ENCODE results near the gene KCNC3.

Gene KCNC3

DNA sequence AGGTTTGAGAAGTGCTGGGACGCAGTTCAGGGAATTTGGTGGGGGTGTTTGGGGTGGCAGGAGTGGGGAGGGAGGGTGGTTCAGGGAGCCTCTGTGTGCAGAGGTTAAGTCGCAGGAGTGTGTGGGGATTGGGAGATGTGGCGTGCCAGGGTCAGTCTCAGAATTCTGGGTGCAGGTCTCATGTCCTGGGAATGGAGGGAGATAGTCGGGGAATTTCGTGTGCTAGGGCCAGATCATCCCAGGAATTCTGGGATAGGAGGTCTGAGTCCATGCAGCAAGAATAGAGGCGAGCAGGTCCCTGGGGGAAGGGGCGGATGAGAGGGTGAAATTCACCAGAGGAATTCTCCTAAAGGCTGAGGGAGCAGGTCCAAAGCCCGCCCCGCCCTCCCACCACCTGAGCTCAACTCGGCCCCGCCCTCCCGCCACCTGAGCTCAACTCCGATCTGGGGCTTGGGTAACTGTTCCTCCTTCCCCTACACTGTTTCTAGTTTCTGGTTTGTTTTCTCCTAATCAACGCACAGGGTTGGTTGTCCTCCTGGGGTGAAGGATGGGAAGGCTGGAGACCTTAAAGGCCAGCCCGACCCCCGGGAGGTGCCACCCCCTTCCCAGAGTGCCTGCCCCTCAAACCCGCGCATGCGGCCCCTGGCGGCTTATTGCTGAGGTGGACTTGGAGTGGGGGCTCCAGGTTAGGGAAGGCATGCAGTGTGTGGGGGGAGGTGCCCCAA, 15.2 kb downstream of the KCNC3 start:
- FAIRE-seq (no peak), DNase-seq (ENCODE audit: insufficient read length) (no peak)
- TF ChIP-seq POLR2AphosphoS5 (IDR thresholded peaks at IDR 0.05; ENCODE audit: low read depth, low read length) (no peak), POLR2A (IDR thresholded peaks at IDR 0.05; ENCODE audit: low read depth, low read length) (no peak), TAF1 (IDR thresholded peaks at IDR 0.05; ENCODE audit: borderline replicate concordance, low read depth, low read length) (no peak)

DNA sequence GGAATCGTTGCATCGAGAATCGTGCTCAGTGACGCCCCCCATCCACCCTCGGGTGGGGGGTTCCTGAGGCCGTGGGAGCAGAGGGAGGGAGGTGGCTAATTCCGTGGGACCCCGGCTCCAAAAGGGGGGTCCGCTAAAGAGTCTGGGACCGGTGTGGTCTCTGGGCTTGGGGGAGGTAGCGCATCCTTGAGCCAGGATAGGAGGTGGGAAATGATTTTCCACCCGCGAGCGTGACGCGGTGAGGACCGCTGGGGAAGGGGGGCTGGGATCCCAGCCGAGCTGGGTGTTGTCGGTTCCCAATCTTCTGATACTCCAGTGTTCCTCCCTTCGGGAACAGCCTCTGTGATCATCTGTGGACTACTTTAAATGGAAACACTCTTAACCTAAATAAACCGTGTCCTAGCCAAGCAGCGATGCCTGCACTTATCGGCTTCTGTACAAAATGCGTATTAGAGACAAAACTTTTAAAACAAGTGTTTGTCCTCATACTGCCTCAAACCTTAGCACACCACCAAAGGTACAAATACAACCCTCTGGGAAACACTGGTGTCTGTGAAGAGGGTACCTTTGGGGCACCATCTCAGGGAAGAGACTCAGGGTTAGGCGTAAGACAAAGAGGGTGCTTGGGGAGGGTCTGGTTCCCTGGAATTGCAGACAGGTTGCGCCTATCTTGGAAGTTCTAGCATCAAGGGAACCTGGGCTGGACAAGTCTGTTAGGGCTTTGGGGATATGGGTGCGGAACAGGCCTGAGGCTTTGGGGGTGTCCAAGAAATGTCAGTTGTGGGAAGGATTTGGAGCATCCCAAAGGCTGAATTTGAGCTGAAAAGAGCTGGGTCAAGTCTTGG, 16.0 kb downstream of the KCNC3 start:
- FAIRE-seq (no peak), DNase-seq (ENCODE audit: insufficient read length) (no peak)

DNA sequence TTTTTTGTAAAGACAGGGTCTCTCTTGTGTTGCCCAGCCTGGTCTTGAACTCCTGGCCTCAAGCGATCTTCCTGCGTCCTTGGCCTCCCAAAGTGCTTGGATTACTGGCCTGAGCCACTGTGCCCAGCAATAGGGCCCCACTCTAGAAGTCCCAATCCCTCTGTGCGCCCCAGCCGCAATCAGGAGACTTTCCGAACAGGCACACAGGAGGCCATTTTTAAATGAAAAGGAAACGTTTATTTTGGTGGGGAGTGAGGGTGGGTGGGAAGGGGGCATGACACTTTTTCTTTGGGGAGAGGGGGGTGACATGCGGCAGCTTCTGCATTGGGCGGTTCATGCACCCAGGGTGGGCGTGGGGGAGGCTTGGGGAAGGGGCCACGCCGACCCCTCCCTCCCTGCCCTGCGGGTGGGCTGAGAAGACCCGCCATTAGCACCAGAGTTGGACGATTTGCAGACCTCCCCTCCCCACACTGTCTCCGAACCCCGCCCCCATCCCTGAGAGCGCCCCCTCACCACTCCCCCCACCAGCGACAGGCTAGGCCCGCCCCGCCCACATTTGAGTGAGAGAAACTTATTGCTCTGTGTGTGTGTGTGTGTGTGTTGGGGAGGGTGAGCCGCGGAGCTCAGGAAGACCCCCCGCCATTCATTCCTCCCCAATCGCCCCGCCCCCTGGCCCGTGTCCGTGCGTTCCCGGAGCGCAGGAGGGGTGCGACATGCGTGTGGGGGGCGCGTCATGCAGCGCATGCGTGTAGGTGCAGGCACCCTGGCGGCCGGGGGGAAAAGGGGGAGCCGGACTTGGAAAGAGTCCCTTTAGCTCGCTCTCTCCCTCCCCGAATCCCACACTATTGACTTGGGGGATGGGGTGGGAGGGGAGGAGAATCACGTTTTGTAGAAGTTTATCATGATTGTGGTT, 17.2 kb downstream of the KCNC3 start:
- no peak for FAIRE-seq
- TF ChIP-seq POLR2A (IDR thresholded peaks at IDR 0.05; ENCODE audit: low read depth, low read length): no peak
- no peak for TF ChIP-seq POLR2AphosphoS5 (IDR thresholded peaks at IDR 0.05; ENCODE audit: low read depth, low read length)
- no peak for TF ChIP-seq TAF1 (IDR thresholded peaks at IDR 0.05; ENCODE audit: borderline replicate concordance, low read depth, low read length)

More for the DNA sequence above, 16.0 kb downstream of the KCNC3 start:
- TF ChIP-seq POLR2A (IDR thresholded peaks at IDR 0.05; ENCODE audit: low read depth, low read length) (no peak), POLR2AphosphoS5 (IDR thresholded peaks at IDR 0.05; ENCODE audit: low read depth, low read length) (no peak), TAF1 (IDR thresholded peaks at IDR 0.05; ENCODE audit: borderline replicate concordance, low read depth, low read length) (no peak)

DNA sequence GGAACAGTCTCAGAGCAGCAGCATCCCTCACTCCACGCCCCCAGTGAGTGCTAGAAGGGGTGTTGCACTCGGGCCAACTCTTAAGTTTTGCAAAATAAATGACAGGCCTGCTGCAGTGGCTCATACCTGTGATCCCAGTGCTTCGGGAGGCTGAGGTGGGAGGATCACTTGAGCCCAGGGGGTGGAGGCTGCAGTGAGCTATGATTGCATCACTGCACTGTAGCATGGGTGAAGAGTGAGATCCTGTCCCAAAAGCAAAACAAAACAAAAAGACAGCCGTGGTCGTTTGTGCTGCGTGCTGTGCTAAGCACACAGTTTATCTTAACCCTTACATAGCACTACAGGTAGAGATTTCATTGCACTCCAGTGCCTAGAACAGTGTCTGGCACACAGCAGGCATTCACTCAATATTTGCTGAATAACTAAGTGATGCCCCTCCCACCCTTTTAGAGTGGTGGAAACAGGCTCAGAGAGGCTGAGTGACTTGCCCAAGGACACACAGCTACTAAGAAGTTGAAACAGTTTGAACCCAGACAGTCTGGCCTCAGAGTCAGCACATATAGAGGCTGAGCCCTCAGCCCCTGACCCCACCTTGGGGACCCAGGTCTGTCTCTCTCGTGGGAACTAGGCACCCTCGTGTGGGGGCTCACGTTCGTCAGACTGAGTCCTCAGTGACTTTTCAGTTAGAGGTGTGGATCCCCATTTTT, 18.3 kb downstream of the KCNC3 start:
- FAIRE-seq (no peak), DNase-seq (ENCODE audit: insufficient read length) (no peak)
- no peak for TF ChIP-seq POLR2AphosphoS5 (IDR thresholded peaks at IDR 0.05; ENCODE audit: low read depth, low read length)
- no peak for TF ChIP-seq POLR2A (IDR thresholded peaks at IDR 0.05; ENCODE audit: low read depth, low read length)
- no peak for TF ChIP-seq TAF1 (IDR thresholded peaks at IDR 0.05; ENCODE audit: borderline replicate concordance, low read depth, low read length)

More for the DNA sequence above, 17.2 kb downstream of the KCNC3 start:
- no peak for DNase-seq (ENCODE audit: insufficient read length)

DNA sequence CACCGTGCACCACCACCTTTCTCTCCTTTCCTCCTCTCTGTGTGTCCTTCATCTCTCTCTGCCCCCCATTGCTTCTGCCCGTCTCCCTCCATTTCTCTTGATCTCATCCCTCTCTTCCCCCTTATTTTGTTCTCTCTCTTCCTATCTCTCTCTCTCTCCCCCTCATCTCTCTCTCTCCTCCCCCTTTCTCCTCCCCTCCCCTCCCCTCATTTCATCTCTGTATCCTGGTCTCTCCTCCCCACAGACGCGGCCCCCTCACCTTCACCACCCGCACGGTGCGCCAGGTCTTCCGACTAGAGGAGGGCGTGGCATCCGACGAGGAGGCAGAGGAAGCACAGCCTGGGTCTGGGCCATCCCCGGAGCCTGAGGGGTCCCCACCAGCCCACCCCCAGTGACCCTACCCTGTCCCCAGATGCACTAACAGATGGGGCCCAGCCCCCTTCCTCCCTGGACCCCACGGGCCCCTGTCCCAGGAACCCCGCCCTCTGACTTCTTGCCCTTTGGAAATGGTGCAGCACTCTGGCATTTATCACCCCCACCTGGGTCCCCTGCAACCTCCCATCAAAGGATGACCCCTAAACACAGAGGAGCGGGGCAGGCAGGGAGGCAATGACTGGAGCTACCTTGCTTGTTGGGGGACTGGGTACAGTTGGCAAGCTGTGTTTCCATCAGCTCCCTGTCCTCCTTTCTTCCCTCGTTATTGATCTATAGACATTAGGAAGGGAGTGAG, 19.6 kb downstream of the KCNC3 start:
- FAIRE-seq: no peak
- no peak for DNase-seq (ENCODE audit: insufficient read length)
- TF ChIP-seq POLR2AphosphoS5 (IDR thresholded peaks at IDR 0.05; ENCODE audit: low read depth, low read length): no peak

DNA sequence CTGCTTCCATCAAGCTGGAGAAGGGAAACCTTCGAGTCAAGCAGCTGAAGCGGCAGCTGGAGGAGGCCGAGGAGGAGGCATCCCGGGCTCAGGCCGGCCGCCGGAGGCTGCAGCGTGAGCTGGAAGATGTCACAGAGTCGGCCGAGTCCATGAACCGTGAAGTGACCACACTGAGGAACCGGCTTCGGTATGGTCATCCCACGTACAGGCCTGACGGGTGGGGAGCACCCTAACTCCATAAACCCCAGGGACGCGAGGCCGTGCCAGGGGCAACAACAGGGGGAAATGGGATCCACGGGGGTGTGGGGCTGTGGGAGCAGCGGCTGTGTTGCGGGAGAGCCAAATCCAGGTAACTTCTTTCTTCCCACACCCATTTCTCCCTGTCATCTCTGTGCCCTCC, 20.2 kb downstream of the KCNC3 start:
- TF ChIP-seq POLR2A (IDR thresholded peaks at IDR 0.05; ENCODE audit: low read depth, low read length): no peak
- no peak for TF ChIP-seq POLR2AphosphoS5 (IDR thresholded peaks at IDR 0.05; ENCODE audit: low read depth, low read length)
- TF ChIP-seq TAF1 (IDR thresholded peaks at IDR 0.05; ENCODE audit: borderline replicate concordance, low read depth, low read length): no peak
- DNase-seq (ENCODE audit: insufficient read length) (no peak), FAIRE-seq (no peak)

DNA sequence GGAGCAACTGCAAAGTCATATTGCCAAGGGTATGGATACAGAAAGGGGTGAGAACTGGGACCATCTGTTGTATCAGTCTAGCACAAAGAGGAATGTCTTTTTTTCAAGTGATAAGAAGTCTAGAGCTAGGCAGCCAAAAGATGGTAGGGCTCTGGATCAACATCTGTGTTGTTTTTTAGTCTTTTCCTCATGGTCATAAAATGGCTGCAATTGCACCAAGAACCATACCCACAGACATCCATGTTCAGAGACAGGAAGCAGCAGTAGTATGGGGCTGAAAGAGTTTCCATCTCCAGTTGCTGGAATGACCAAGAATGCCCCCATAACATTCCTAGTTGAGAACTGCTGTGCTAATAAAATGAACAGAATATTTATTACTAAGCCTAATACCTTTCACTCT, 25.6 kb downstream of the KCNC3 start:
- FAIRE-seq: no peak
- no peak for TF ChIP-seq TAF1 (IDR thresholded peaks at IDR 0.05; ENCODE audit: borderline replicate concordance, low read depth, low read length)
- no peak for TF ChIP-seq POLR2A (IDR thresholded peaks at IDR 0.05; ENCODE audit: low read depth, low read length)
- no peak for TF ChIP-seq POLR2AphosphoS5 (IDR thresholded peaks at IDR 0.05; ENCODE audit: low read depth, low read length)

DNA sequence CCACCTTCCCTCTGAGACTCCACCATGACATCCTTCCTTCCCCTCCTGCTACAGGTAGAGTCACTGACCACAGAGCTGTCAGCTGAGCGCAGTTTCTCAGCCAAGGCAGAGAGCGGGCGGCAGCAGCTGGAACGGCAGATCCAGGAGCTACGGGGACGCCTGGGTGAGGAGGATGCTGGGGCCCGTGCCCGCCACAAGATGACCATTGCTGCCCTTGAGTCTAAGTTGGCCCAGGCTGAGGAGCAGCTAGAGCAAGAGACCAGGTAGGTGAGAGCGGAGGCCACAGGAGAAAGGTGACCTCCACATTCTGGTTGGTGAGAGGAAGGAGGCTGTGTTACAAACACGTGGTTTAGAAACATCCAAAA, 27.6 kb downstream of the KCNC3 start:
- DNase-seq (ENCODE audit: insufficient read length) (no peak), FAIRE-seq (no peak)
- TF ChIP-seq POLR2A (IDR thresholded peaks at IDR 0.05; ENCODE audit: low read depth, low read length) (no peak), TAF1 (IDR thresholded peaks at IDR 0.05; ENCODE audit: borderline replicate concordance, low read depth, low read length) (no peak), POLR2AphosphoS5 (IDR thresholded peaks at IDR 0.05; ENCODE audit: low read depth, low read length) (no peak)

More for the DNA sequence above, 25.6 kb downstream of the KCNC3 start:
- DNase-seq (ENCODE audit: insufficient read length): no peak

DNA sequence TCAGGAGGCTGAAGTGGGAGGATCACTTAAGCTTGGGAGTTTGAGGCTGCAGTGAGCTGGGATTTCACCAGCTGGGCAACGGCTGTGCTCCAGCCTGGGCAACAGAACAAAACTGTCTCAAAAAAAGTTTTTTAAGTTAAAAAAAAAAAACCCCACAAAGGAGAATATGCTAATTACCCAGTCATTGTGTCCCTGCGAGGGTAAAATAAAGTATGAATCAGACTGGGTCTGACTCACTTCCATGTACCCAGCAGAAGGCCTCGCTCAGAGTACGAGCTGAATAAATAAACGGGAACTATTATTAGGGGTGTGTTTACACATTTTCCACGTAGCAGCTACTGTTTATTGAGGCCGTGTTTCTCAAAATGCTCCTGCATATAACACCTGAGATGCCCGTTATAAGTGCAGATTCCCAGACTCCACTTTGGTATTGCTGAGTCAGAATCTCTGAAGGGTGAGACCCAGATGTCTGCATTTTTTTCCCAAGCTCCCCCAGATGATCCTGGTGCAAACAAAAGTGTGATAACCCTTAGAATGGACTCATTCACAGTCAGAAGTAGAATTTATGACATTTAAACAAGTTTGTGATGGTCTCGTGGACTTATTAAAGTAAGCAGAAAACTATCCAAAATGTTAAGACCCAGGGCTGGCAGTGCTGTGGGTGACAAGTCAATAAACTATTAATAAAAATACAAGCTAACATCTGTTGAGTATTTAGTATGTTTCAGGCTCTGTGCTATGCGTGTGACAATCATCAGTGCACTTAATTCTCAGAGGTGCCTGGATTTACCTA, 28.2 kb downstream of the KCNC3 start:
- DNase-seq (ENCODE audit: insufficient read length) (no peak), FAIRE-seq (no peak)
- TF ChIP-seq POLR2A (IDR thresholded peaks at IDR 0.05; ENCODE audit: low read depth, low read length) (no peak), POLR2AphosphoS5 (IDR thresholded peaks at IDR 0.05; ENCODE audit: low read depth, low read length) (no peak), TAF1 (IDR thresholded peaks at IDR 0.05; ENCODE audit: borderline replicate concordance, low read depth, low read length) (no peak)
